ENCODE results near the gene TMEM80.

DNA sequence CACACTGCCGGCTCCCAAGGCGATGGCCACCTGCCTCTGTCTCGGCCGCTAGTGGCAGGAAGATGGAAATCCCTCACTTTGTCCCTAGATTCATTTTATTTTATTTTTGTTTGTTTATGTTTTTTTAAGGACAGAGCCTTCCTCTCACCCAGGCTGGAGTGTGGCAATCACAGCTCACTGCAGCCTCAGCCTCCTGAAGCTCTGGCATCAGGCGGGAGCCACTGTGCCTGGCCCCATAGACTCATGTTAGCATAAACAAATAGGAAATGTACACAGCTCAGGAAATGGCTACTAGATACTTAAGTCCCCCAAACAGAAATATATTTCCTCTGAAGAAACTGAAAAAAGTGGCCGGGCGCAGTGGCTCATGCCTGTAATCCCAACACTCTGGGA, 3.5 kb downstream of the TMEM80 start:
- TF ChIP-seq, protein P1, sequence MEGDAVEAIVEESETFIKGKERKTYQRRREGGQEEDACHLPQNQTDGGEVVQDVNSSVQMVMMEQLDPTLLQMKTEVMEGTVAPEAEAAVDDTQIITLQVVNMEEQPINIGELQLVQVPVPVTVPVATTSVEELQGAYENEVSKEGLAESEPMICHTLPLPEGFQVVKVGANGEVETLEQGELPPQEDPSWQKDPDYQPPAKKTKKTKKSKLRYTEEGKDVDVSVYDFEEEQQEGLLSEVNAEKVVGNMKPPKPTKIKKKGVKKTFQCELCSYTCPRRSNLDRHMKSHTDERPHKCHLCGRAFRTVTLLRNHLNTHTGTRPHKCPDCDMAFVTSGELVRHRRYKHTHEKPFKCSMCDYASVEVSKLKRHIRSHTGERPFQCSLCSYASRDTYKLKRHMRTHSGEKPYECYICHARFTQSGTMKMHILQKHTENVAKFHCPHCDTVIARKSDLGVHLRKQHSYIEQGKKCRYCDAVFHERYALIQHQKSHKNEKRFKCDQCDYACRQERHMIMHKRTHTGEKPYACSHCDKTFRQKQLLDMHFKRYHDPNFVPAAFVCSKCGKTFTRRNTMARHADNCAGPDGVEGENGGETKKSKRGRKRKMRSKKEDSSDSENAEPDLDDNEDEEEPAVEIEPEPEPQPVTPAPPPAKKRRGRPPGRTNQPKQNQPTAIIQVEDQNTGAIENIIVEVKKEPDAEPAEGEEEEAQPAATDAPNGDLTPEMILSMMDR (IDR thresholded peaks at IDR 0.05 in 8 of 11, conservative IDR thresholded peaks at IDR 0.05 in 3 of 11), result no peak
- TF ChIP-seq POLR2A (IDR thresholded peaks at IDR 0.05) (no peak), POLR2AphosphoS5 (IDR thresholded peaks at IDR 0.05) (no peak)
